Progenitor cell of endocrine pancreas (in vitro differentiated cells): ENCODE measurements around the gene MTNR1B. TPM values are rescaled to one million over a fixed set of nuclear protein-coding genes. Genes with fewer than 3 reads are reported as not detected.

Experiments used
- DNase-seq: peaks from one replicate; pipeline ENCODE4 v3.0.0; 2021; ENCODE audit warnings: low spot score; ENCODE audit not compliant: unreplicated experiment
- H3K27ac Mint-ChIP-seq: 2 replicates; pipeline ENCODE4 v1.8.0; 2021; ENCODE audit warnings: mild to moderate bottlenecking, moderate library complexity, mixed read lengths
- H3K27me3 Mint-ChIP-seq: 2 replicates; pipeline ENCODE4 v1.8.0; 2021; ENCODE audit warnings: mixed read lengths
- H3K36me3 Mint-ChIP-seq: 2 replicates; pipeline ENCODE4 v1.8.0; 2022; ENCODE audit warnings: mixed read lengths; ENCODE audit not compliant: insufficient read depth
- H3K4me1 Mint-ChIP-seq: 2 replicates; pipeline ENCODE4 v1.8.0; 2021; ENCODE audit warnings: low read depth, mixed read lengths
- H3K4me3 Mint-ChIP-seq: 2 replicates; pipeline ENCODE4 v1.8.0; 2021; ENCODE audit warnings: low read depth, mild to moderate bottlenecking, moderate library complexity, mixed read lengths
- H3K9me3 Mint-ChIP-seq: 2 replicates; pipeline ENCODE4 v1.8.0; 2021; ENCODE audit warnings: low read depth, mixed read lengths
- total RNA-seq: library from RNA; stranded (reverse); gene quantifications from 2 replicates; pipeline ENCODE4 v1.2.1, GENCODE V29; 2021
- TF ChIP-seq, protein P1 (sequence below): fragments of 200-600 bp; sonication (generic); IDR thresholded peaks from one replicate; pipeline ENCODE4 v1.5.0; 2021; ENCODE audit warnings: antibody characterized with exemption, mild to moderate bottlenecking; ENCODE audit not compliant: unreplicated experiment

MTNR1B gene
- total RNA-seq, 1 donor from 2014 or later: not detected

- Mint-ChIP-seq H3K36me3 (peaks cover 2% of the 10 kb centered on the region), H3K4me3 (no peak overlapping the region), H3K27me3 (no peaks in the 10 kb centered on the region), H3K4me1 (no peaks in the 10 kb centered on the region), H3K27ac (no peak overlapping the region), H3K9me3 (peaks cover 9% of the 10 kb centered on the region)
- TF ChIP-seq, protein P1, sequence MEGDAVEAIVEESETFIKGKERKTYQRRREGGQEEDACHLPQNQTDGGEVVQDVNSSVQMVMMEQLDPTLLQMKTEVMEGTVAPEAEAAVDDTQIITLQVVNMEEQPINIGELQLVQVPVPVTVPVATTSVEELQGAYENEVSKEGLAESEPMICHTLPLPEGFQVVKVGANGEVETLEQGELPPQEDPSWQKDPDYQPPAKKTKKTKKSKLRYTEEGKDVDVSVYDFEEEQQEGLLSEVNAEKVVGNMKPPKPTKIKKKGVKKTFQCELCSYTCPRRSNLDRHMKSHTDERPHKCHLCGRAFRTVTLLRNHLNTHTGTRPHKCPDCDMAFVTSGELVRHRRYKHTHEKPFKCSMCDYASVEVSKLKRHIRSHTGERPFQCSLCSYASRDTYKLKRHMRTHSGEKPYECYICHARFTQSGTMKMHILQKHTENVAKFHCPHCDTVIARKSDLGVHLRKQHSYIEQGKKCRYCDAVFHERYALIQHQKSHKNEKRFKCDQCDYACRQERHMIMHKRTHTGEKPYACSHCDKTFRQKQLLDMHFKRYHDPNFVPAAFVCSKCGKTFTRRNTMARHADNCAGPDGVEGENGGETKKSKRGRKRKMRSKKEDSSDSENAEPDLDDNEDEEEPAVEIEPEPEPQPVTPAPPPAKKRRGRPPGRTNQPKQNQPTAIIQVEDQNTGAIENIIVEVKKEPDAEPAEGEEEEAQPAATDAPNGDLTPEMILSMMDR: no peak
- no peak for DNase-seq
Measured at GRCh38 chr11:92954003-92954402, 15.4 kb upstream of the MTNR1B start.

DNA sequence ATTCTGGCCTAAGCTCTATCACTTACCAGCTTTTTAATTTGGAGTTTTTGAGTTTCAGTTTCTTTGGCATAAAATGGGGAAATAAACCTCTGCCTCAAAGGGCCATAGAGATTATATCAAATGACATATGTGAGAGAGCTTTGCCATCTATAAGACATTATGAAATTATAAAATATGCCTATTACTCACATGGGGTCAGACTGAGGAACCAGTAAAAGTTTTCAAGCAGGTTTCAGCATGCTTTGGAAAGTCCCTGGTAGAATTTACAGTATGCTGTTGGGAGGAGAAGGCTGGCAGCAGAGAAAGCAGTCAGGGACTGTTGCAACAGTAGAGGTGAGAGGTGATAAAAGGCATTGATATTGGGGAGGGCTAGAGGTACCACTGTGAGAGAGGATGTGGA lies 13.6 kb upstream of the MTNR1B start:
- DNase-seq: no peak
- Mint-ChIP-seq H3K36me3 (no peaks in the 10 kb centered on the region), H3K27me3 (no peaks in the 10 kb centered on the region), H3K4me1 (no peaks in the 10 kb centered on the region), H3K27ac (no peak overlapping the region), H3K4me3 (no peak overlapping the region), H3K9me3 (peaks cover 2% of the 10 kb centered on the region)
- TF ChIP-seq, protein P1: no peak

DNA sequence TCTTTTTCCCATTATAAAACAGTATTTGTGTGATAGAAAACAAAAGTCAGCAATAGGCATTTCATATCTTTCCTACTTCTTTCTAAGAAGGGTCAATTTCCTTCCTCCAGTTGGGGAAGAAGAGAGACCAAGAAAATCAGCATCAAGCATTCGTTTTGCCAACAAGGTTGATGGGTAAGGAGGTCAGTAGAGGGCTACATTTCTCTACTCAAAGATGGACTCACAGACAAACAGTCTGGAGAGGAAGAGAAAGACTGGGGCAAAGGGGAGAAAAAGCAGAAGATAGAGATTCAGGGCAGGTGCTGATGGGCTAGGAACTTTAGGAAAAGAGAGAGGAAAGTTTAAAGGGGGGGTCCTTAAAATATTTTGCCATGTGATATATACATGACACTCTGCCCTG lies 8.6 kb upstream of the MTNR1B start:
- no peaks in the 10 kb centered on the region for H3K9me3 Mint-ChIP-seq
- H3K27me3 Mint-ChIP-seq: no peaks in the 10 kb centered on the region
- no peak overlapping the region for H3K27ac Mint-ChIP-seq
- no peaks in the 10 kb centered on the region for H3K4me1 Mint-ChIP-seq
- TF ChIP-seq, protein P1: no peak
- no peak for DNase-seq
- H3K4me3 Mint-ChIP-seq: no peak overlapping the region
- no peaks in the 10 kb centered on the region for H3K36me3 Mint-ChIP-seq

DNA sequence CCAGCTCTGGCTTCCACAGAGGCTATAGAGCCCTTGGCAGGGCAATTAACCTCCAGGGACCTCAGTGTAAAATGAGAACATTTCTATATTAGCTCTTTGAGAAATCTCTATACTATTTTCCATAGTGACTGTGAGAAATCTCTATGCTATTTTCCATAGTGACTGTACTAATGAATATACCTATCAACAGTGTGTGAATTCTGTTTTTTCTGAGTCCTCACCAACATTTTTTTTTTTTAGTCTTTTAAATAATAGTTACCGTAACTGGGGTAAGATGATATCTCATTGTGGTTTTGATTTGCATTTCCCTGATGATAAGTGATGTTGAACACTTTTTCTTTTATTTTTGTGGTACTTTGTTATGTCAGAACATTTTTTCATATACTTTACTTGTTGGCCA lies 7.0 kb upstream of the MTNR1B start:
- Mint-ChIP-seq H3K27me3 (peaks cover 9% of the 10 kb centered on the region), H3K36me3 (no peaks in the 10 kb centered on the region), H3K4me1 (no peaks in the 10 kb centered on the region), H3K9me3 (no peaks in the 10 kb centered on the region), H3K27ac (no peak overlapping the region), H3K4me3 (no peak overlapping the region)
- no peak for DNase-seq
- TF ChIP-seq, protein P1: no peak

- no peak overlapping the region for H3K4me3 Mint-ChIP-seq
- peaks cover 28% of the 10 kb centered on the region for H3K27me3 Mint-ChIP-seq
- TF ChIP-seq, protein P1: no peak
- H3K4me1 Mint-ChIP-seq: no peaks in the 10 kb centered on the region
- no peaks in the 10 kb centered on the region for H3K36me3 Mint-ChIP-seq
- H3K9me3 Mint-ChIP-seq: no peaks in the 10 kb centered on the region
- DNase-seq: no peak
- H3K27ac Mint-ChIP-seq: no peak overlapping the region
Measured at GRCh38 chr11:92964471-92964870, 5.0 kb upstream of the MTNR1B start.

GRCh38 chr11:92965196-92965595 lies 4.3 kb upstream of the MTNR1B start:
- H3K4me3 Mint-ChIP-seq: no peak overlapping the region
- no peaks in the 10 kb centered on the region for H3K9me3 Mint-ChIP-seq
- no peak for DNase-seq
- H3K27me3 Mint-ChIP-seq: peaks cover 33% of the 10 kb centered on the region
- TF ChIP-seq, protein P1: no peak
- H3K36me3 Mint-ChIP-seq: no peaks in the 10 kb centered on the region
- no peak overlapping the region for H3K27ac Mint-ChIP-seq
- no peaks in the 10 kb centered on the region for H3K4me1 Mint-ChIP-seq
